ENCODE data around the gene PPP2R5A.

The PPP2R5A gene

GRCh38 chr1:212284744-212285684, at the start of gene PPP2R5A:
Gene PPP2R5A, plus strand, starts transcription at chr1:212285410. Its CDS starts 701 bp downstream, at chr1:212286111.
- peak; percentile 100 for DNase-seq

- DNase-seq: no peak
These were observed 49.4 kb upstream of the PPP2R5A start for GRCh38 chr1:212235857-212236256.

DNA sequence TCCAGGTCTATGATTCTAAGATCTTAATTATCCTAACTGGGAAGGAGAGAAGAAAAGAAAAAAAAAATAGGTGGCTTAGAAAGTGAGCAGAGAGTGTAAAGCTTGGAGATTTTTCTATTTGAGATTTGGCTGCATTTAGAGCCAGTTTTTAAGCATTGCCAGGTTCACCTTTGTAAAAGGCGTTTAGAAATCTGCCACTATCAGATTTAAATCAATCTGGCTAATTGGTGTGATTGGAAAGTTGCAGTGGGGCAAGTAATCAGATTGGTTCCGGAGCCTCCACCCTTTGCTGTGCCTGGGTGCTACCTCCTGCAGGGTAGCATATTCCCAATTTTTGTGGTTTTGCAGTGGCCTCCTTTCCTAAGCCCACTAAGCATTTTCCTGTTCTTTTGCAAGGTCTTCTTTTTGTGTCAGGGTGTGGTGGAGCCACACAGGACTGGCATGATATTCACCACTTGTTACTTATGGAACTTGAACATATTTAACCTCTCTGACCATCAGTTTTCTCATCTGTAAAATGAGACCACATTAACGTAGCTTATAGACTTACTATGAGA, 48.5 kb upstream of the PPP2R5A start:
- no peak for DNase-seq

GRCh38 chr1:212237651-212238050, 47.6 kb upstream of the PPP2R5A start:
- DNase-seq: peak; percentile 66

DNA sequence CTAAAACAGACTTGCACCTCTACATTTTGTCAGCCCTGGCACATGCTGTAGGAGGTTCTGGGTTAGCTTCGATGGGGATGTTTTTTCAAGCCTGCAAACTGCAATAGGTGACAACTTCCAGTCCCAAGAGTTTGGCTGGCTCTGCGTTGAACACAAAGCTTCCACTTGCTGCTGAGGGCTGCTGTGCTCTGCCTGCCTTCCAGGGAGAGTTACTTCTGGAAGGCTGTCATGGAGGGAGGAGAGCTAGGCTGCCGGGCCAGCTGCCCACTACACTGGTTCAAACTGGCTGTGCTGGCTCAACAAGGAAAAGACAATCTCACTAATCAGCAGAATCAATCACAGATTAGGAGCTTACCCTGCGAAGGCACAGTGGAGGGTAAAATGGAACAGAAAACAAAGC, 46.7 kb upstream of the PPP2R5A start:
- no peak for DNase-seq

DNA sequence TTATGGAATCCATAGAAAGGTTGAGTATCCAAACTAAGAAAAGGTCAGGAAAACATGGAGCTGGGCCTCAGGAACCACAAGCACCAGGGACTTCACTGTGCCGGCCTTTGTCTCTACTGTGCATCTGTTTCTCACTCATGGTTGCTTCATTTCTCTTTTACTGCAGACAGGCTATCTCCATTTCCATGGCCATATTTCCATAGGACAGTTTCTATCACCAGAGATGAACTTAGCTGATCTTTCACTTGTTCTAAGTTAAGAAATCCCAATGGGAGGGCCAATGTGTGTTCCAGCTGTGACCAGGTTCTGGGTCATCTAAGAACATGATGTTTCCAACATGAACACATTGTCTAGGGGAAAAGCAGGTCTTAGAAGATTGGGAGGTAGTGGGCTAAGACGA, 43.7 kb upstream of the PPP2R5A start:
- DNase-seq: no peak

DNA sequence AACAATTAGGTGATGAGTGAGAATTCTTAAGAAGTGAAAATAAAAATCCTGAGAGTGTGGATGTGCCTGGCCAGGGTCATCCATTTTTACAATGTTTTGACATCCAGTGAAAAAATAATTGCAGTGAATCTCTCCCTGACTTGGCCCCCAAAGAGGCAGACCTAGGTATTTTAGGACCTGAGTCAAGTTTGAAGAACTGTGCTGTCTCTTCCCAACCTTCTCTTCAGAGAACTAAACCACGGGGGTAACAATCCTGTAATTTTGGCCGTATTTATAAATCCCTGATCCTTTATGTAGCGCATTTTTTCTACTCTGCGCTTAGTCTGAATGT, 43.3 kb upstream of the PPP2R5A start:
- no peak for DNase-seq

GRCh38 chr1:212242288-212242984, 42.8 kb upstream of the PPP2R5A start:
- no peak for DNase-seq

GRCh38 chr1:212242985-212243308, 42.3 kb upstream of the PPP2R5A start:
- no peak for DNase-seq

DNA sequence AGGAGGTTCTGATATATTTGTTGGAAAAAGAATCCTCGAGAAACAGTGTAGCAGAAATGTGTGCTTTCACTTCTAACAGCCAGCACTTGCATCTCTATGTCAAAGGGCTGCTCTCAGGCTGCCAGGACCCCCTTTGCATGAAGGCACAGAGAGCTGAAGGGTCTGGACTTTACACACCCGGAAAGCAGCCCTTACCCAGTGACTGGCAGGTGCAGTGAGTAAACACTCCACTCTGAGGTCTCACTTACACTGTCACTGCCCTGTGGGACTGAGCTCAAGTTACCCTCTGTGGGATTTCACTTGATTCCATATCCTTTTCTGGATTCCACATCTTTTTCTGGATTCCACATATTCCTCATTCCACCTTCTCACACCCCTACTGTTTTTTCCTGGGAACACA, 40.8 kb upstream of the PPP2R5A start:
- DNase-seq: no peak

GRCh38 chr1:212247179-212247721, 38.0 kb upstream of the PPP2R5A start:
- no peak for DNase-seq

GRCh38 chr1:212247988-212248387, 37.2 kb upstream of the PPP2R5A start:
- no peak for DNase-seq

DNA sequence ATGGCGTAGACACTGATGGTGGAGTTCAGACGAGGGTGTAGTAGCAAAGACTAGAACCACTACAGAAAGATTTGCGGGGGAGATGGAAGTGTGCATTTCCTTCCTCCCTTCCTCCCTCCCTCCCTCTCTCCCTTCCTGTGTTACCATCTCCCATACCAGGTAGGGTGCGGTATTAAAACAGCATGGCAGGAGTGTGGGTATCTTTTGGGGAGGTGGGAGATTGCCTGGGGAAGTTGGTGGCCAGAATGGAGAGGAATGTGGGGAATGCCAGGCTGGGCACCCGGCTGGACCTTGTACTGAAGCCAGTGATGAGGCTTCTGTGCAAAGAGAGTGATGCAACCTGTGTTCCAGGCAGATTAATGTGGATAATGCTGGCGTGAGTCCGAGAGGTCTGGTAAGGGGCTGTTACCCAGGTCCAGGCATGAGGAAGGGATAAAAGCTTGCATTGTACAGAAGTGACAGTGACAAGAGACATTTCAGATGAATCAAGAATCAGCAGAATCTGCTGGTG, 30.3 kb upstream of the PPP2R5A start:
- DNase-seq: no peak

DNA sequence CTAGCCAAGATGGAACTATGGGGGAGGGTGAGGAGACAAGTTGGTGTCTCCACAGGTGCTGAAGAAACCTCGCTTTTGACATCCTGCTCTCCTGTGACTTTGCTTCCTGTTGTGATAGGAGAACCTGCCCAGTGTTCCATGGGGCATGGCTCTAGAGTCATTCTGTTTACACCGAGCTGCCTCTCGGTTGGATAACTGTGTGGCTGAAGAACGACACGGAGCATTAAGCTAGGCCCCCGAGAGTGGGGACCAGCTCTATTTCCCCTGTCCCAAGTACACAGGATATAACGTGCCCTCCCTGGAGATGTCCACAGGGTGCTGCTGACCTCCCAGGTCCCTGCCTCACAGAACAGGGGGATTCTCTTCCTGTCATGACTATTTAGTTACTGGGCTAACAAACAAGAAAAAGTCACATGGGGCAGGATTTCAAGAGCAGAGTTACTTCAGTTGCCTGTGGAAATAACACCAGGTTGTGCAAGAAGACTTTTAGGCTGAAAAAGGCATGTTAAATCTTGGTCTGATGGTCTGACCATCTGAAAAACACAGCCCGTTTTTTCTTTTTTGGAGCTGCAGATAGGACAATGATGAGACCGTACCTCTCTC, 29.4 kb upstream of the PPP2R5A start:
- DNase-seq: no peak

DNA sequence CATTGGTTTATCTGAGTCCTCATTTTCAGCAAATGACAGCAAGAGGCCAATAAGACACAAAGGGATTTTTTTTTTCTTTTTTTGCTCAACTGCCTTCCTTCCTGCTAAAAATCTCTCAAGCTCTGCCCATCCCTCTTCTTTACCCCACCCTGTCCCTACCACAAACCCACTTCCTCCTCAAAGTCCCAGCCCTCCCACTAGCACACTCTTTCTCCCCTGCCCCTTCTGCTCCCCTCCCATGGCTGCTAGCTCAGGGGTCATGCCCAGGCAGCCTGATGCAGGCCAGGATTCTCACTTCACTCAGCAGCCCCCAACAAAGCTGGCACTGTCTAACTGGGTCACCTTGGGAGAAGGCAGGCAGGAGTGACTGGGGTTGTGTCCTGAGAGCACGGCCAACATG, 28.8 kb upstream of the PPP2R5A start:
- DNase-seq: peak; percentile 47

DNA sequence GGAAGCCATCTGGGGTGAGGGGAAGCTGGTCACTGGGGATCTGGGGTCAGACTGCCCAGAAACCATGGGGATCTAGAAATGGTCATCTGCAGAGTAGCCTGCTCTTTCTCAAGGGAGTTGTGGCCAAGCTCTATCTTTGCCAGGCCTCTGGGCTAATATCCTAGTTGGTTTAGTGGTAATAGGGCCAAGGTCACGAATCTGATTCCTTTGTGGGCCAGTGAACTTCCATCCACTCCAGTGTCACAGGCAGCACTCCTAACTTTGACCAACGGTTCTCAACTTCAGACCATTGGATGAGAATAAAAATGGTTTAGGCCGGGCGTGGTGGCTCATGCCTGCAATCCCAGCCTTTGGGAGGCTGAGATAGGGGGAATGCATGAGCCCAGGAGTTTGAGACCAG, 28.1 kb upstream of the PPP2R5A start:
- no peak for DNase-seq

GRCh38 chr1:212259693-212260480, 25.3 kb upstream of the PPP2R5A start:
- no peak for DNase-seq

DNA sequence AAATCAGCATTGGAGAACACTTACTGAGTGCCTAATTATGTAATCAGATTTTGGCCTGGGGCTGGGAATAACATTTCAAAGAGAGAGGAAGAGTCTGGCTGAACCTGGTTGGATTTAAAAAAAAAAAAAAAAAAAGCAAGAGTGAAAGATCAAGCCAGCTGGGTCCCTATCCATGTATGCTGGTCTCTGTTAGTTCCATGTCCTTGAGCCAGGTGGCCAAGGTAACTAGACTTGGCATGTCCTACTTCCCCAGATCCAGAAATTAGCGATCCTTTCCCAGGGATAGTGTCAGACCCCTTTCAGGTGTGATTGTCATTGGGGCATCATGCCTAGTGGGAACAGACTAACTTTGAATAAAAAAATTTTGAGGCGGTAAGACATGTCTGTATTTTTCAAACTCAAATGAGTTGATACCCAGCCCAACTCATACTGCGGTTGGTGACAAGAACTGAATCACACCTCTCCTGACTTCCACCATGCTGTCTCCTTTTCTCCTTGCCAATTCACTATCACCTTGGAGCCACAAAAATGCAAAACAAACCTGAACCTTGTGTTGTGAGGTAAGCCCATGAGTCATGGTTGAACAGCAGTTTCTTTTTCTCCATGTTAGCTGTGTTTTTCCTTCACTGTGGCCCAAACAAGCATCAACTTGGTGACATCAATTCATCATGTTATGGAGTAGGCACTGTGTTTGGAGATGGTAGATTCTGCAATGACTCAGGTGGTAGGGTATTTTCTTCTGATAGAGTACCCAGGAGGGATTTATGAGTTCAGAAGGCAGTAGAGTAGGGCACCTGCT, 24.5 kb upstream of the PPP2R5A start:
- DNase-seq: peak; percentile 33

- no peak for DNase-seq
These were observed 23.8 kb upstream of the PPP2R5A start for GRCh38 chr1:212261361-212261929.

GRCh38 chr1:212267017-212267416, 18.2 kb upstream of the PPP2R5A start:
- no peak for DNase-seq

GRCh38 chr1:212267460-212267859, 17.8 kb upstream of the PPP2R5A start:
- DNase-seq: no peak
